ENCODE results near the gene PTH2.

Gene PTH2

DNA sequence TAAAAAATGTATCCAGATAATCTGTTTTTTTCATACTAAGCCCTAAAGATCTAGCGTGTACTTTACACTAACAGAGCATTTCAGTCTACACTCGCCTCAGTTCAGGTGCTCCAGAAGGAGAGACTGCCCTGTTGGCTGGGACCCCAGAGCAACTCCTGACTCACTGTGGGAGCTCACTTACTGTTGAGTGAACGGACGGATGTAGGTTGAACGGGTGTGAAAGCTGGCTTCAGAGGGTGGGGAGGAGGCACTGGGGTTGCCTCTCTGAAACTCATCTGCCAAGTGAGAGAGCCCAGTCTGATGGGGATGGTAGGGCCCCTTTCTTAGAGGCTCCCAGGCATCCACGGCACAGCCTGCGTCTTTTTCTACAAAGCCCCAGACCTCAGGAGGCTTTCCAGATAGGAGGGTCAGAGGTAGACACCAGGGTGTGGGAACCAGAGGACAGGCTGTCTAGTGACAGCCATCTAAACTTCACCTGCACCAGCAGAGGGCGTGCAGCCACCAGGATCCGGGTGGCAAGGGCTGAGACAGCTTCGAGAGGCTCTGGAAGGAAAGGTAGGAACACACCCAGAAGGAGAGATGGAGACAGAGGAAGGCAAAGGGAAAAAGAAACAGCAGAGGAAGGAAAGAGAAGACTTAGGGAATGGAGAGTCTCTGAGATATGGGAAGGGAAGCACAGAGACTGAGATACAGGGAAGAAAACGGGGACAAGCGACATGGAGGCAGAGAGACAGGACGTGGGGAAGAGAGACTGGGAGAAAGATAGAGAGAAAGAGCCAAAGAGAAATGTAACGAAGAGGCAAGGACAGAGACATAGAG is 31.5 kb downstream of the PTH2 start:
- no peak for DNase-seq (ENCODE audit: low read depth)
- no peak overlapping the region for H3K4me3 ChIP-seq (ENCODE audit: low read length)
- peak; percentile 87 for TF ChIP-seq CTCF (conservative IDR thresholded peaks at IDR 0.05; ENCODE audit: low read depth, low read length)

GRCh38 chr19:49390929-49391359 is 32.3 kb downstream of the PTH2 start:
- no peak overlapping the region for H3K4me3 ChIP-seq (ENCODE audit: low read length)
- TF ChIP-seq CTCF (conservative IDR thresholded peaks at IDR 0.05; ENCODE audit: low read depth, low read length), result no peak

DNA sequence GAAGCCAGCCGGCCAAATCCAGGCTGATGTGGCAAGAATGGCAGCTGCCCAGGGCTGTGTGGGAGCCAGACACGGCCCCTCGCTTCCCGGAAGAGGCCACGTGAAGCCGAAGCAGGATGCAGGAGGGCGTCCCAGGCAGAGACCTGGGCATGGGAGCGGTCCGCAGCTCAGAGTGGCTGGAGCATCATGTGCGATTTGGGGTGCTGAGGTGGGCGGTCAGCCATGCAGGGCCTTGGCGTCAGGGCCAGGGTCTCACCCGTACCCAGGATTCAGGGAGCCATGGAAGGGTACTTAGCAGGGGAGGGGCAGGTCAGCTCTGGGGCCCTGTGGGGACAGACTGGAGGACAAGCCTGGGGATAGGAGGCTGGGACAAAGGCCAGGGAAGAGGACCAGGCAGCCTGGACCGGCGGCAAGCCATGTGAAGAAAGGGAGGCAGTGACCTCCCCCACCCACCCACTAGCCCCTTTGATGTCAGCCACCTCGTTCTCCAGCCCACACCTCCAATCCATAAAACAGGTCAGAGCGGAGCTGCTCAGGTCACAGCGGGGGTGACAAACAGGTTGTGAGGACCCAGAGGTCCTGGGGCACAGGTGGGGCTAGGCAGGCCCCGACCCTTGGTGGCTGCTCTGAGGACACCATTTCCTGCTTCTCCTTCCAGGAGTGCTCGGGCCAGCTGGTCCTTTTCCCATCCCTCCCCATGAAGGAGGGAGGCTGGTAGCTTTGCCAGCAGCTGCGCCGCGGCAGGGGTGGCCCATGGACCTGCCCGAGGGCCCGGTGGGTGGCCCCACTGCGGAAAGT is 32.9 kb downstream of the PTH2 start:
- no peak overlapping the region for H3K4me3 ChIP-seq (ENCODE audit: low read length)
- no peak for DNase-seq (ENCODE audit: low read depth)
- TF ChIP-seq CTCF (conservative IDR thresholded peaks at IDR 0.05; ENCODE audit: low read depth, low read length), result no peak

More at GRCh38 chr19:49390929-49391359, 32.3 kb downstream of the PTH2 start:
- no peak for DNase-seq (ENCODE audit: low read depth)

DNA sequence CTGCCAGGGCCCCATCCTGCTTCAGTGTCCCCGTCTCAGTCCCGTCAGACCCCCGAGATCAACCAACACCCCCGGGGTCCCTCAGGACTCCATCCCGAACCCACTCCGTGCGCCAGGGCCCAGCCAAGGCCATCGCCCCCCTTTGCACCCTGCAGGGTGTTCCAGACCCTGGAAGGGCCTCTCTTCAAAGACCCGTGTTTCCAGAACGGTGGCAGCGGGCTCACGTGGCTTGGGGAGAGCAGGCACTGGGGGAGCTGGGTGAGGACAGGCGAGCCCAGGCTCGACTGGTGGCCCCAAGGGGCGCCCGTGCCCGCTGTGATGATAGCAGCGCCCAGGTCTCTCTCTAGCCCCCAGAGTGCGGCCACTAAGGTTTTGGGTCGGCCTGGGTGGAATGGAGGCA is 33.8 kb downstream of the PTH2 start:
- TF ChIP-seq CTCF (conservative IDR thresholded peaks at IDR 0.05; ENCODE audit: low read depth, low read length), result no peak
- H3K4me3 ChIP-seq (ENCODE audit: low read length), result no peak overlapping the region
- DNase-seq (ENCODE audit: low read depth), result no peak

DNA sequence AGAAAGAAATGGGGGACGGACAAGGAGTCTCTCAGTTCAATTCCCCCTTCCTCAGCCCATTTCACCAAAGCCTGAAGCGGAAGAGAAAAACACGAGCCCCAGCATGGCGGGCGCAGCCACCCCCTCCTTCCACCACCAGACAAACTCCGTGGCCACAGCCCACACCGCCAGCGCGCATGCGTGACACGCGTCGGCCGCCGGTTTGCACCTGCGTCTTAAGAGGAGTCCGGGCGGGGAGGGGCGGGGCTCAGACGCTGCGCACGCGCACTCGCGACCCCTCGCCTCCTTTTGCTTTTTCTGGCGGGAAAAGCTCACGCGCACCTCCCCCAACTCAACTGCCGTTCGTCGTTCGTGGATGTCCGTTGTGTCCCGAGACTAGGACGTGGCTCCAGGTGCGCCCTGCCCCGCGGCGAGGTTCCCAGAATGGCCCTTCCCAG is 35.3 kb downstream of the PTH2 start, which contains the start of gene KASH5:
TSS of gene KASH5 (plus strand) at position 314 of the 437 bp plus-strand sequence. CDS start 2,635 bp downstream, outside the sequence.
- DNase-seq (ENCODE audit: low read depth), result no peak
- TF ChIP-seq CTCF (conservative IDR thresholded peaks at IDR 0.05; ENCODE audit: low read depth, low read length), result no peak
- no peak within 1 kb of the TSS for H3K4me3 ChIP-seq (ENCODE audit: low read length)

DNA sequence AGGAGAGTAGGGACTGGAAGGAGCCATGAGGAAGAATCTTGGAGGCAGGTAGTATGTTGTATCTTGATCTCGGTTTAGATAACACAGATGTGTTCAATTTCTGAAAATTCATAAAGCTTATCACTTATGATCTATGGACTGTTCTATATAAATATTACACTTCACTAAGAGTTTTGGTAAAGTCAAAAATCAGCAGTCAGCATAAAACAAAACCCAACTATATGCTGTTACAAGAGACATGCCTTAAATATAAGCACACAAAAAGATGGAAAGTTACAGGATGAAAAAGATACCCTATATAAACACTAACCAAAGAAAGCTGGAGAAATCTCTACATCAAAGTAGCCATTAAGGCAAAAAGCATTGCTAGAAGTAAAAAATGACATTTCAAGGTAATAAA is 39.6 kb downstream of the PTH2 start:
- no peak for DNase-seq (ENCODE audit: low read depth)
- H3K4me3 ChIP-seq (ENCODE audit: low read length), result no peak overlapping the region
- no peak for TF ChIP-seq CTCF (conservative IDR thresholded peaks at IDR 0.05; ENCODE audit: low read depth, low read length)

Data from retinal pigment epithelial cell (primary cell).